Measurements from ENCODE around the gene HRAS. TPM values are rescaled to one million over a fixed set of nuclear protein-coding genes. Genes with fewer than 3 reads are reported as not detected.
A peak's percentile ranks its signal among the peaks of the same experiment; 100 is the strongest.

Gene HRAS
- total and polyA plus RNA-seq, 2 donors (not counting 3 experiments of a cell fraction or from before 2014, with no cell fraction given) = 103 to 109 TPM

DNA sequence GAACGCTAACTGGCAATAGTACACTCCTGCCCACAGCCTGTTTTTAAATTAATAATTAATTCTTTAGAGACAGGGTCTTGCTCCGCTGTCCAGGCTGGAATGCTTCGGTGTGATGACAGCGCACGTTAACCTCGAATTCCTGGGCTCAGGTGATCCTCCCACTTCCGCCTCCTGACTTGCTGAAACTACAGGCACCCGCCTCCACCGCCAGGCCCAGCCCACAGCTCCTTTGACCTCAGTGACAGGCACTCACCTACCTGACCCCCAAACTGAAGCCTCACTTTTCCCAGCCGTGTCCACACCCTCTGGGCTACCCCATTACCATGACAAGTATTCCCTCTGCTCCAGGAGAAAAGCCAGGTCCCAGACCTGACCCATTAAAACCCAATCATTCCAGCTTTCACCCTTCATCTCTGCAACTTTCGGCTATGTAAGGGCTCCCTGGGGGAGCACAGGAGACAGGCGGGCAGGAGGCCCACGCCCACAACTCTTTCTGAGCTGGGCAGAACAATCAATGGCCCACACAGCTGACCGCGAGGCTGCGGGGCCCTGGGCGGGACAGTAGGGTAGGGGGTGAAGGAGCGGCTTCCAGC, 24.4 kb upstream of the HRAS start:
- FAIRE-seq (no peak), DNase-seq (ENCODE audit: low read depth, low spot score) (no peak)
- H3K27me3 ChIP-seq (ENCODE audit: control insufficient read depth in 2 of 2, insufficient read depth in 2 of 2, low read length in 2 of 2) = peaks cover 13 to 21% of the 10 kb centered on the region in 2 experiments
- no peaks in the 10 kb centered on the region for H3K9me1 ChIP-seq (replicated peaks; ENCODE audit: control insufficient read depth, extremely low read depth, insufficient read depth, low read length)
- H3K4me2 ChIP-seq (ENCODE audit: insufficient read depth, low read length) = no peak overlapping the region
- TF ChIP-seq JUN (IDR thresholded peaks at IDR 0.05; ENCODE audit: borderline replicate concordance, insufficient read depth, insufficient read length, low read depth) (no peak), POLR2A (IDR thresholded peaks at IDR 0.05; ENCODE audit: low read depth, low read length) (no peak), MYC (IDR thresholded peaks at IDR 0.05; ENCODE audit: low read depth, low read length) (no peak), GATA2 (IDR thresholded peaks at IDR 0.05; ENCODE audit: insufficient read depth, insufficient read length, low read depth, low read length) (no peak), FOS (IDR thresholded peaks at IDR 0.05; ENCODE audit: borderline replicate concordance, insufficient read depth, low read length) (no peak), EZH2 (IDR thresholded peaks at IDR 0.05; ENCODE audit: borderline replicate concordance, low read depth, low read length, severe bottlenecking) (no peak), POLR2AphosphoS5 (IDR thresholded peaks at IDR 0.05; ENCODE audit: insufficient read depth, low read depth, low read length) (no peak)
- TF ChIP-seq, protein P1, sequence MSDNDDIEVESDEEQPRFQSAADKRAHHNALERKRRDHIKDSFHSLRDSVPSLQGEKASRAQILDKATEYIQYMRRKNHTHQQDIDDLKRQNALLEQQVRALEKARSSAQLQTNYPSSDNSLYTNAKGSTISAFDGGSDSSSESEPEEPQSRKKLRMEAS (IDR thresholded peaks at IDR 0.05; ENCODE audit: insufficient read depth, insufficient read length) = no peak
- TF ChIP-seq, protein P2, sequence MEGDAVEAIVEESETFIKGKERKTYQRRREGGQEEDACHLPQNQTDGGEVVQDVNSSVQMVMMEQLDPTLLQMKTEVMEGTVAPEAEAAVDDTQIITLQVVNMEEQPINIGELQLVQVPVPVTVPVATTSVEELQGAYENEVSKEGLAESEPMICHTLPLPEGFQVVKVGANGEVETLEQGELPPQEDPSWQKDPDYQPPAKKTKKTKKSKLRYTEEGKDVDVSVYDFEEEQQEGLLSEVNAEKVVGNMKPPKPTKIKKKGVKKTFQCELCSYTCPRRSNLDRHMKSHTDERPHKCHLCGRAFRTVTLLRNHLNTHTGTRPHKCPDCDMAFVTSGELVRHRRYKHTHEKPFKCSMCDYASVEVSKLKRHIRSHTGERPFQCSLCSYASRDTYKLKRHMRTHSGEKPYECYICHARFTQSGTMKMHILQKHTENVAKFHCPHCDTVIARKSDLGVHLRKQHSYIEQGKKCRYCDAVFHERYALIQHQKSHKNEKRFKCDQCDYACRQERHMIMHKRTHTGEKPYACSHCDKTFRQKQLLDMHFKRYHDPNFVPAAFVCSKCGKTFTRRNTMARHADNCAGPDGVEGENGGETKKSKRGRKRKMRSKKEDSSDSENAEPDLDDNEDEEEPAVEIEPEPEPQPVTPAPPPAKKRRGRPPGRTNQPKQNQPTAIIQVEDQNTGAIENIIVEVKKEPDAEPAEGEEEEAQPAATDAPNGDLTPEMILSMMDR (IDR thresholded peaks at IDR 0.05; ENCODE audit: extremely low read depth in 1 of 2, insufficient read depth in 1 of 2, low read depth in 1 of 2, low read length in 2 of 2) = no peak
- H3K36me3 ChIP-seq (ENCODE audit: control insufficient read depth in 2 of 2, extremely low read depth in 1 of 2, insufficient read depth in 2 of 2, low read length in 2 of 2) = peaks cover 0 to 2% of the 10 kb centered on the region in 2 experiments
- no peaks in the 10 kb centered on the region for H3K79me2 ChIP-seq (ENCODE audit: control insufficient read depth, insufficient read depth, low read length)
- ChIA-PET CTCF (interaction anchor here (1.1 kb wide), 1 partner anchor 163 kb away, joined by 4 read pairs; no protein-coding TSS in a partner anchor), POLR2A (no interaction called here)
- H3K9ac ChIP-seq (replicated peaks; ENCODE audit: extremely low read depth, insufficient read depth, low read length) = no peak overlapping the region
- peaks cover 9% of the 10 kb centered on the region for H3K4me1 ChIP-seq (ENCODE audit: control insufficient read depth, extremely low read depth, insufficient read depth, low read length)
- peak overlapping the region; percentile 66 for H2AFZ ChIP-seq (ENCODE audit: low read depth, low read length)
- dilution Hi-C loops (cut with MboI; ENCODE audit: extremely low pct_ligation_motif_present, low sequenced_read_pairs) (no loop called here), intact Hi-C loops (cut with micrococcal nuclease) (loop anchor here (2.0 to 5.0 kb wide), 2 partner anchors 23 to 167 kb away; partner anchors contain the start of gene LRRC56)
- H4K20me1 ChIP-seq (replicated peaks; ENCODE audit: control insufficient read depth, extremely low read depth, insufficient read depth, low read length) = no peaks in the 10 kb centered on the region
- no peaks in the 10 kb centered on the region for H3K9me3 ChIP-seq (replicated peaks; ENCODE audit: control insufficient read depth, insufficient read depth, low read length)
- H3K4me3 ChIP-seq (replicated peaks in 1 of 3; ENCODE audit: insufficient read depth in 1 of 3, low read depth in 1 of 3, low read length in 3 of 3) = peak overlapping the region in 1 of 3 experiments; percentile 74
- H3K27ac ChIP-seq (ENCODE audit: insufficient read depth, low read depth, low read length) = no peak overlapping the region
- BruUV-seq (replicated peaks) = no TSS peak

Measured in endothelial cell of umbilical vein (primary cell).